ENCODE results near the gene JUNB.
A peak's percentile ranks its signal among the peaks of the same experiment; 100 is the strongest.

Gene JUNB

GRCh38 chr19:12782424-12783290 lies 8.6 kb upstream of the JUNB start:
- peak overlapping the region; percentile 99 for H3K27ac Mint-ChIP-seq
- H3K4me1 Mint-ChIP-seq (ENCODE audit: low read depth), result peaks cover 24% of the 10 kb centered on the region
- no peaks in the 10 kb centered on the region for H3K27me3 Mint-ChIP-seq (ENCODE audit: low read depth)
- H3K36me3 Mint-ChIP-seq (ENCODE audit: low read depth), result no peaks in the 10 kb centered on the region
- H3K4me3 Mint-ChIP-seq, result peak overlapping the region; percentile 95
- no peaks in the 10 kb centered on the region for H3K9me3 Mint-ChIP-seq

GRCh38 chr19:12783291-12783848 lies 7.9 kb upstream of the JUNB start:
- H3K27me3 Mint-ChIP-seq (ENCODE audit: low read depth), result no peaks in the 10 kb centered on the region
- peaks cover 23% of the 10 kb centered on the region for H3K4me1 Mint-ChIP-seq (ENCODE audit: low read depth)
- peak overlapping the region; percentile 57 for H3K4me3 Mint-ChIP-seq
- H3K36me3 Mint-ChIP-seq (ENCODE audit: low read depth), result no peaks in the 10 kb centered on the region
- H3K9me3 Mint-ChIP-seq, result no peaks in the 10 kb centered on the region
- peak overlapping the region; percentile 86 for H3K27ac Mint-ChIP-seq

- H3K4me3 Mint-ChIP-seq, result peak overlapping the region; percentile 57
- H3K4me1 Mint-ChIP-seq (ENCODE audit: low read depth), result peaks cover 21% of the 10 kb centered on the region
- H3K9me3 Mint-ChIP-seq, result no peaks in the 10 kb centered on the region
- no peaks in the 10 kb centered on the region for H3K27me3 Mint-ChIP-seq (ENCODE audit: low read depth)
- H3K36me3 Mint-ChIP-seq (ENCODE audit: low read depth), result no peaks in the 10 kb centered on the region
- H3K27ac Mint-ChIP-seq, result peak overlapping the region; percentile 86
Observed at GRCh38 chr19:12783849-12784393, 7.4 kb upstream of the JUNB start.

- H3K27ac Mint-ChIP-seq, result no peak overlapping the region
- H3K27me3 Mint-ChIP-seq (ENCODE audit: low read depth), result no peaks in the 10 kb centered on the region
- H3K4me1 Mint-ChIP-seq (ENCODE audit: low read depth), result peaks cover 22% of the 10 kb centered on the region
- no peak overlapping the region for H3K4me3 Mint-ChIP-seq
- no peaks in the 10 kb centered on the region for H3K9me3 Mint-ChIP-seq
- no peaks in the 10 kb centered on the region for H3K36me3 Mint-ChIP-seq (ENCODE audit: low read depth)
Observed at GRCh38 chr19:12784394-12784870, 6.9 kb upstream of the JUNB start.

- Mint-ChIP-seq H3K27me3 (ENCODE audit: low read depth) (no peaks in the 10 kb centered on the region), H3K4me3 (no peak overlapping the region), H3K36me3 (ENCODE audit: low read depth) (no peaks in the 10 kb centered on the region), H3K9me3 (no peaks in the 10 kb centered on the region), H3K27ac (no peak overlapping the region), H3K4me1 (ENCODE audit: low read depth) (peaks cover 20% of the 10 kb centered on the region)
Observed at GRCh38 chr19:12784871-12785430, 6.3 kb upstream of the JUNB start.

- no peaks in the 10 kb centered on the region for H3K9me3 Mint-ChIP-seq
- H3K4me1 Mint-ChIP-seq (ENCODE audit: low read depth), result peaks cover 22% of the 10 kb centered on the region
- H3K27me3 Mint-ChIP-seq (ENCODE audit: low read depth), result no peaks in the 10 kb centered on the region
- H3K36me3 Mint-ChIP-seq (ENCODE audit: low read depth), result no peaks in the 10 kb centered on the region
- H3K4me3 Mint-ChIP-seq, result no peak overlapping the region
- no peak overlapping the region for H3K27ac Mint-ChIP-seq
Observed at GRCh38 chr19:12785431-12786031, 5.8 kb upstream of the JUNB start.

- Mint-ChIP-seq H3K9me3 (no peaks in the 10 kb centered on the region), H3K27ac (no peak overlapping the region), H3K27me3 (ENCODE audit: low read depth) (no peaks in the 10 kb centered on the region), H3K4me1 (ENCODE audit: low read depth) (peaks cover 29% of the 10 kb centered on the region), H3K36me3 (ENCODE audit: low read depth) (no peaks in the 10 kb centered on the region), H3K4me3 (no peak overlapping the region)
Observed at GRCh38 chr19:12786141-12786870, 5.0 kb upstream of the JUNB start.

GRCh38 chr19:12786952-12787351 lies 4.3 kb upstream of the JUNB start:
- H3K9me3 Mint-ChIP-seq, result no peaks in the 10 kb centered on the region
- H3K4me1 Mint-ChIP-seq (ENCODE audit: low read depth), result peaks cover 25% of the 10 kb centered on the region
- H3K27ac Mint-ChIP-seq, result peak overlapping the region; percentile 29
- H3K36me3 Mint-ChIP-seq (ENCODE audit: low read depth), result no peaks in the 10 kb centered on the region
- no peak overlapping the region for H3K4me3 Mint-ChIP-seq
- H3K27me3 Mint-ChIP-seq (ENCODE audit: low read depth), result no peaks in the 10 kb centered on the region

GRCh38 chr19:12787458-12787857 lies 3.8 kb upstream of the JUNB start:
- Mint-ChIP-seq H3K9me3 (no peaks in the 10 kb centered on the region), H3K27ac (peak overlapping the region; percentile 29)

GRCh38 chr19:12788042-12788681 lies 3.1 kb upstream of the JUNB start:
- Mint-ChIP-seq H3K4me3 (peak overlapping the region; percentile 11), H3K36me3 (ENCODE audit: low read depth) (peaks cover 2% of the 10 kb centered on the region), H3K4me1 (ENCODE audit: low read depth) (peaks cover 22% of the 10 kb centered on the region), H3K9me3 (no peaks in the 10 kb centered on the region), H3K27ac (peak overlapping the region; percentile 50), H3K27me3 (ENCODE audit: low read depth) (no peaks in the 10 kb centered on the region)

More at GRCh38 chr19:12787458-12787857, 3.8 kb upstream of the JUNB start:
- Mint-ChIP-seq H3K4me1 (ENCODE audit: low read depth) (peaks cover 22% of the 10 kb centered on the region), H3K36me3 (ENCODE audit: low read depth) (no peaks in the 10 kb centered on the region), H3K4me3 (no peak overlapping the region), H3K27me3 (ENCODE audit: low read depth) (no peaks in the 10 kb centered on the region)

- H3K36me3 Mint-ChIP-seq (ENCODE audit: low read depth), result peaks cover 4% of the 10 kb centered on the region
- H3K4me3 Mint-ChIP-seq, result peak overlapping the region; percentile 91
- peak overlapping the region; percentile 95 for H3K27ac Mint-ChIP-seq
- no peaks in the 10 kb centered on the region for H3K27me3 Mint-ChIP-seq (ENCODE audit: low read depth)
- H3K9me3 Mint-ChIP-seq, result no peaks in the 10 kb centered on the region
- peaks cover 18% of the 10 kb centered on the region for H3K4me1 Mint-ChIP-seq (ENCODE audit: low read depth)
Observed at GRCh38 chr19:12788682-12789097, 2.6 kb upstream of the JUNB start.

- Mint-ChIP-seq H3K4me3 (peak overlapping the region; percentile 95), H3K36me3 (ENCODE audit: low read depth) (peaks cover 7% of the 10 kb centered on the region), H3K27ac (peak overlapping the region; percentile 95), H3K4me1 (ENCODE audit: low read depth) (peaks cover 21% of the 10 kb centered on the region), H3K9me3 (no peaks in the 10 kb centered on the region), H3K27me3 (ENCODE audit: low read depth) (no peaks in the 10 kb centered on the region)
Observed at GRCh38 chr19:12789098-12789903, 2.0 kb upstream of the JUNB start.
